GM23248 (cell line): ENCODE data around the gene RNU5D-1. TPM values are rescaled to one million over a fixed set of nuclear protein-coding genes. Genes with fewer than 3 reads are reported as not detected.

Experiments
- DNase-seq: peaks from one replicate; pipeline ENCODE4 v3.0.0-alpha.2; 2015
- H2AFZ ChIP-seq: fragments of 200-600 bp; sonication (generic); 2 replicates; pipeline ENCODE4 v1.6.1; 2016; ENCODE audit warnings: antibody characterized with exemption
- H3F3A ChIP-seq: fragments of 200-600 bp; sonication (generic); 2 replicates; pipeline ENCODE4 v1.6.1; 2016; ENCODE audit warnings: mild to moderate bottlenecking, antibody characterized with exemption, mixed run types; ENCODE audit not compliant: insufficient read depth
- H3K27ac ChIP-seq: fragments of 200-600 bp; sonication (generic); 2 replicates; pipeline ENCODE4 v1.5.1; 2016; ENCODE audit warnings: mild to moderate bottlenecking
- H3K27me3 ChIP-seq: fragments of 200-600 bp; sonication (generic); replicated peaks from 2 replicates; pipeline ENCODE4 v1.6.1; 2016; ENCODE audit warnings: mild to moderate bottlenecking; ENCODE audit not compliant: insufficient read depth
- H3K36me3 ChIP-seq: fragments of 200-600 bp; sonication (generic); 2 replicates; pipeline ENCODE4 v1.6.1; 2016; ENCODE audit warnings: low read depth, mild to moderate bottlenecking
- H3K4me1 ChIP-seq: fragments of 200-600 bp; sonication (generic); 2 replicates; pipeline ENCODE4 v1.6.1; 2016; ENCODE audit warnings: mild to moderate bottlenecking; ENCODE audit not compliant: insufficient read depth
- H3K4me2 ChIP-seq: fragments of 200-600 bp; sonication (generic); one replicate; pipeline ENCODE4 v1.6.1; 2016; ENCODE audit warnings: mild to moderate bottlenecking; ENCODE audit not compliant: unreplicated experiment
- H3K4me3 ChIP-seq: fragments of 200-600 bp; sonication (generic); 2 replicates; pipeline ENCODE4 v1.5.1; 2016; ENCODE audit warnings: mild to moderate bottlenecking
- H3K79me2 ChIP-seq: fragments of 200-600 bp; sonication (generic); 2 replicates; pipeline ENCODE4 v1.6.1; 2016; ENCODE audit warnings: mild to moderate bottlenecking; ENCODE audit not compliant: insufficient read depth
- H3K9ac ChIP-seq: fragments of 200-600 bp; sonication (generic); 2 replicates; pipeline ENCODE4 v1.6.1; 2016; ENCODE audit warnings: mild to moderate bottlenecking
- H3K9me2 ChIP-seq: fragments of 200-600 bp; sonication (generic); 2 replicates; pipeline ENCODE4 v1.6.1; 2016; ENCODE audit warnings: mixed run types, mild to moderate bottlenecking, moderate library complexity; ENCODE audit not compliant: insufficient read depth
- H3K9me3 ChIP-seq: fragments of 200-600 bp; sonication (generic); one replicate; pipeline ENCODE4 v1.6.1; 2017; ENCODE audit warnings: low read depth
- H4K20me1 ChIP-seq: fragments of 200-600 bp; sonication (generic); 2 replicates; pipeline ENCODE4 v1.6.0; 2016; ENCODE audit not compliant: insufficient read depth
- EZH2 ChIP-seq: fragments of 200-600 bp; sonication (generic); IDR thresholded peaks from 2 replicates; pipeline ENCODE4 v1.6.1; 2018; ENCODE audit warnings: antibody characterized with exemption, mild to moderate bottlenecking; ENCODE audit not compliant: insufficient read depth, poor library complexity, severe bottlenecking
- EZH2phosphoT487 ChIP-seq: fragments of 200-600 bp; sonication (generic); IDR thresholded peaks from 2 replicates; pipeline ENCODE4 v1.6.1; 2018; ENCODE audit warnings: antibody characterized with exemption, moderate library complexity, mild to moderate bottlenecking, low read depth; ENCODE audit not compliant: insufficient read depth
- WGBS, 2 experiments: methylation state at CpG; one replicate each; pipeline ENCODE4 v1.1.6; 2015 to 2017; ENCODE audit warnings: low lambda C conversion rate in 2 of 2, low coverage in 1 of 2; ENCODE audit errors: missing lambda C conversion rate in 2 of 2; 5-methylcytosine and 5-hydroxymethylcytosine counted together
- in situ Hi-C: fragments of 300-500 bp; cut with MboI; formaldehyde crosslinking; loops from 2 replicates; pipeline ENCODE4 v1.15.0; 2020
- polyA plus RNA-seq: library from polyadenylated mRNA; unstranded; fragments of >200 nt; fragmentation: Nextera tagmentation; extraction: Ambion mirVana; gene quantifications from 2 replicates; pipeline ENCODE4 v1.2.1, GENCODE V29; 2016
- total RNA-seq: library from RNA; depleted of rRNA; stranded (reverse); fragments of >200 nt; shearing (Covaris generic); gene quantifications from 2 replicates; pipeline ENCODE4 v1.2.3, GENCODE V29; 2014

RNU5D-1 gene
- total and polyA plus RNA-seq, 2 experiments from 2014 or later = not detected

- H3K9ac ChIP-seq = no peak overlapping the region
- no peaks in the 10 kb centered on the region for H3K27me3 ChIP-seq
- WGBS, 2 experiments = 41 to 54% methylated on average over 6 of the region's 6 CpGs
- DNase-seq = no peak
- no peak for TF ChIP-seq EZH2phosphoT487
- no peak for TF ChIP-seq EZH2
- in situ Hi-C loops = no loop called here
- H3K27ac ChIP-seq = no peak overlapping the region
- peaks cover 12% of the 10 kb centered on the region for H3F3A ChIP-seq
- no peaks in the 10 kb centered on the region for H3K9me2 ChIP-seq
- no peaks in the 10 kb centered on the region for H3K79me2 ChIP-seq
- H3K4me1 ChIP-seq = no peaks in the 10 kb centered on the region
- no peak overlapping the region for H3K4me2 ChIP-seq
- H4K20me1 ChIP-seq = no peaks in the 10 kb centered on the region
- H3K9me3 ChIP-seq = no peaks in the 10 kb centered on the region
- H3K36me3 ChIP-seq = no peaks in the 10 kb centered on the region
- no peak overlapping the region for H2AFZ ChIP-seq
- no peak overlapping the region for H3K4me3 ChIP-seq
Observed at GRCh38 chr1:44718091-44718490, 12.9 kb downstream of the RNU5D-1 start.

- Histone ChIP-seq H3K9ac (no peak overlapping the region), H3K9me3 (no peaks in the 10 kb centered on the region), H3K9me2 (no peaks in the 10 kb centered on the region), H3K4me1 (no peaks in the 10 kb centered on the region), H3K4me2 (no peak overlapping the region), H3F3A (peaks cover 12% of the 10 kb centered on the region), H3K79me2 (no peaks in the 10 kb centered on the region), H4K20me1 (no peaks in the 10 kb centered on the region), H3K4me3 (no peak overlapping the region), H3K27ac (no peak overlapping the region), H3K27me3 (no peaks in the 10 kb centered on the region), H2AFZ (no peak overlapping the region), H3K36me3 (no peaks in the 10 kb centered on the region)
- TF ChIP-seq EZH2phosphoT487 = no peak
- TF ChIP-seq EZH2 = no peak
- 6 to 28% methylated on average over 1 of the region's 1 CpG for WGBS, 2 experiments
- DNase-seq = no peak
- in situ Hi-C loops = no loop called here
Observed at GRCh38 chr1:44717653-44718052, 13.3 kb downstream of the RNU5D-1 start.

- TF ChIP-seq EZH2 = no peak
- no peak for TF ChIP-seq EZH2phosphoT487
- Histone ChIP-seq H3F3A (peaks cover 12% of the 10 kb centered on the region), H3K9me2 (no peaks in the 10 kb centered on the region), H3K4me3 (no peak overlapping the region), H4K20me1 (no peaks in the 10 kb centered on the region), H3K27ac (no peak overlapping the region), H3K4me1 (no peaks in the 10 kb centered on the region), H3K9ac (no peak overlapping the region), H3K4me2 (no peak overlapping the region), H3K79me2 (no peaks in the 10 kb centered on the region), H3K9me3 (no peaks in the 10 kb centered on the region), H3K36me3 (no peaks in the 10 kb centered on the region), H2AFZ (no peak overlapping the region), H3K27me3 (no peaks in the 10 kb centered on the region)
- in situ Hi-C loops = no loop called here
- DNase-seq = peak; percentile 10
- WGBS, 2 experiments = 35 to 53% methylated on average over 4 of the region's 4 CpGs
Observed at GRCh38 chr1:44717156-44717555, 13.8 kb downstream of the RNU5D-1 start.

GRCh38 chr1:44714944-44715571 lies 15.9 kb downstream of the RNU5D-1 start:
- no peak overlapping the region for H3K4me3 ChIP-seq
- H3K27ac ChIP-seq = no peak overlapping the region
- peak overlapping the region; percentile 74 for H2AFZ ChIP-seq
- no peaks in the 10 kb centered on the region for H3K4me1 ChIP-seq
- in situ Hi-C loops = no loop called here
- TF ChIP-seq EZH2phosphoT487 (no peak), EZH2 (no peak)
- 6 to 12% methylated on average over 9 of the region's 9 CpGs for WGBS, 2 experiments
- no peaks in the 10 kb centered on the region for H3K36me3 ChIP-seq
- no peaks in the 10 kb centered on the region; the same call in 1 of the 2 replicates for H3F3A ChIP-seq
- no peaks in the 10 kb centered on the region for H3K79me2 ChIP-seq
- no peaks in the 10 kb centered on the region for H3K9me2 ChIP-seq
- no peak overlapping the region for H3K4me2 ChIP-seq
- H3K9ac ChIP-seq = no peak overlapping the region
- H3K9me3 ChIP-seq = no peaks in the 10 kb centered on the region
- DNase-seq = peak; percentile 81
- H3K27me3 ChIP-seq = no peaks in the 10 kb centered on the region
- H4K20me1 ChIP-seq = no peaks in the 10 kb centered on the region
